Endothelial cell of umbilical vein (primary cell): Measurements from ENCODE around the gene FAM217A. TPM values are rescaled to one million over a fixed set of nuclear protein-coding genes. Genes with fewer than 3 reads are reported as not detected.
A peak's percentile ranks its signal among the peaks of the same experiment; 100 is the strongest.

Source experiments
- BruUV-seq: library from RNA; stranded (reverse); fragments of 400-500 nt; replicated peaks from 2 replicates; lab custom pipeline; 2021; lab: Mats Ljungman, UMichigan
- CTCF ChIA-PET: fragments of 300-600, 350-600 bp; sonication (Branson Sonifier 250); formaldehyde crosslinking; loops from one replicate; lab custom pipeline; 2021; ENCODE audit warnings: antibody characterized with exemption, inconsistent platforms; lab: Charles Lee
- POLR2A ChIA-PET: fragments of 300-600, 350-600 bp; sonication (Branson Sonifier 250); formaldehyde crosslinking; loops from one replicate; lab custom pipeline; 2021; ENCODE audit warnings: antibody characterized with exemption, inconsistent platforms; lab: Charles Lee
- DNase-seq: peaks from one replicate; pipeline ENCODE4 v3.0.0-alpha.2; 2011; ENCODE audit warnings: low read depth, low spot score
- FAIRE-seq: peaks from 2 replicates; lab custom pipeline; 2011; peaks lifted over from hg19 to GRCh38; lab: Jason Lieb, UNC
- H2AFZ ChIP-seq: 2 replicates; pipeline ENCODE4 v1.6.0; 2012; ENCODE audit warnings: low read depth, low read length, control low read depth, inconsistent platforms
- H3K27ac ChIP-seq: 2 replicates; pipeline ENCODE4 v1.5.1; 2011; ENCODE audit warnings: low read depth, mild to moderate bottlenecking, control low read depth, low read length, moderate library complexity; ENCODE audit not compliant: insufficient read depth
- H3K27me3 ChIP-seq, 2 experiments: 2 replicates each; pipeline versions ENCODE4 v1.6.0 to v1.6.1; 2011; ENCODE audit warnings: low read length in 2 of 2, mixed read lengths in 1 of 2; ENCODE audit not compliant: control insufficient read depth in 2 of 2, insufficient read depth in 2 of 2
- H3K36me3 ChIP-seq, 2 experiments: 2 replicates in 1 of 2; 3 replicates in 1 of 2; pipeline ENCODE4 v1.5.1; 2011; ENCODE audit warnings: low read length in 2 of 2, mild to moderate bottlenecking in 1 of 2, moderate library complexity in 1 of 2; ENCODE audit not compliant: control insufficient read depth in 2 of 2, insufficient read depth in 2 of 2; ENCODE audit errors: extremely low read depth in 1 of 2
- H3K4me1 ChIP-seq: 3 replicates; pipeline ENCODE4 v1.5.1; 2011; ENCODE audit warnings: mild to moderate bottlenecking, low read length; ENCODE audit not compliant: control insufficient read depth, insufficient read depth; ENCODE audit errors: extremely low read depth
- H3K4me2 ChIP-seq: 2 replicates; pipeline ENCODE4 v1.6.1; 2011; ENCODE audit warnings: low read length, control low read depth, mixed read lengths; ENCODE audit not compliant: insufficient read depth
- H3K4me3 ChIP-seq, 3 experiments: fragments of 200-600 bp in 1 of 3; sonication (generic), shearing (Covaris generic) in 1 of 3; replicated peaks in 1 of 3; 2 replicates each; pipeline ENCODE4 v1.5.1; 2011 to 2016; ENCODE audit warnings: control low read depth in 3 of 3, low read length in 3 of 3, mild to moderate bottlenecking in 2 of 3, inconsistent platforms in 1 of 3, low read depth in 1 of 3, moderate library complexity in 1 of 3; ENCODE audit not compliant: insufficient read depth in 1 of 3
- H3K79me2 ChIP-seq: 2 replicates; pipeline ENCODE4 v1.6.0; 2012; ENCODE audit warnings: low read length, inconsistent platforms; ENCODE audit not compliant: control insufficient read depth, insufficient read depth
- H3K9ac ChIP-seq: replicated peaks from 2 replicates; pipeline ENCODE3; 2011; ENCODE audit warnings: low read length, control low read depth; ENCODE audit not compliant: insufficient read depth; ENCODE audit errors: extremely low read depth
- H3K9me1 ChIP-seq: replicated peaks from 3 replicates; pipeline ENCODE4 v1.6.0; 2011; ENCODE audit warnings: mild to moderate bottlenecking, low read length; ENCODE audit not compliant: control insufficient read depth, insufficient read depth; ENCODE audit errors: extremely low read depth
- H3K9me3 ChIP-seq: replicated peaks from 2 replicates; pipeline ENCODE4 v1.5.1; 2012; ENCODE audit warnings: low read length, inconsistent platforms; ENCODE audit not compliant: control insufficient read depth, insufficient read depth
- H4K20me1 ChIP-seq: replicated peaks from 2 replicates; pipeline ENCODE3; 2011; ENCODE audit warnings: mild to moderate bottlenecking, low read length; ENCODE audit not compliant: control insufficient read depth, insufficient read depth; ENCODE audit errors: extremely low read depth
- EZH2 ChIP-seq: IDR thresholded peaks from 2 replicates; pipeline ENCODE4 v1.6.1; 2012; ENCODE audit warnings: borderline replicate concordance, low read depth, mild to moderate bottlenecking, moderate library complexity, low read length, inconsistent platforms; ENCODE audit not compliant: severe bottlenecking
- FOS ChIP-seq: IDR thresholded peaks from 2 replicates; pipeline ENCODE4 v1.6.1; 2011; ENCODE audit warnings: mild to moderate bottlenecking, low read length, moderate library complexity, borderline replicate concordance; ENCODE audit not compliant: insufficient read depth
- GATA2 ChIP-seq: IDR thresholded peaks from 2 replicates; pipeline ENCODE4 v1.7.0; 2011; ENCODE audit warnings: low read depth, mild to moderate bottlenecking, moderate library complexity, mixed read lengths, low read length; ENCODE audit not compliant: insufficient read length, insufficient read depth
- JUN ChIP-seq: IDR thresholded peaks from 2 replicates; pipeline ENCODE4 v1.6.1; 2011; ENCODE audit warnings: borderline replicate concordance, low read depth; ENCODE audit not compliant: insufficient read length, insufficient read depth
- POLR2A ChIP-seq: IDR thresholded peaks from 2 replicates; pipeline ENCODE4 v1.6.1; 2012; ENCODE audit warnings: low read depth, mild to moderate bottlenecking, control low read depth, low read length
- POLR2AphosphoS5 ChIP-seq: IDR thresholded peaks from 2 replicates; pipeline ENCODE4 v1.6.1; 2012; ENCODE audit warnings: low read depth, mild to moderate bottlenecking, control low read depth, low read length, moderate library complexity; ENCODE audit not compliant: insufficient read depth
- dilution Hi-C: fragments of 300-500 bp; cut with MboI; formaldehyde crosslinking; loops from one replicate; pipeline ENCODE4 v1.15.0; 2019; ENCODE audit warnings: low sequenced_read_pairs; ENCODE audit not compliant: extremely low pct_ligation_motif_present
- intact Hi-C: fragments of 100-400 bp; cut with micrococcal nuclease; formaldehyde crosslinking; loops from one replicate; pipeline ENCODE4 v1.10.0; 2022
- polyA plus RNA-seq, 4 experiments: library from polyadenylated mRNA; depleted of rRNA in 3 of 4; stranded (reverse) in 3 of 4; unstranded in 1 of 4; fragments of >200 nt; gene quantifications; 2 replicates each; pipeline versions ENCODE4 v1.2.1 to v1.2.3, GENCODE V29; 2011 to 2012; ENCODE audit warnings: missing spikeins in 1 of 4
- total RNA-seq: library from RNA; stranded (reverse); gene quantifications from 2 replicates; pipeline ENCODE4 v1.2.3, GENCODE V29; 2021
- TF ChIP-seq, protein P1 (sequence below), 2 donors: IDR thresholded peaks; 1 replicate in 1 of 2; 2 replicates in 1 of 2; pipeline ENCODE4 v1.5.1; 2011; ENCODE audit warnings: low read length in 2 of 2, mild to moderate bottlenecking in 2 of 2, moderate library complexity in 2 of 2, control low read depth in 1 of 2, inconsistent platforms in 1 of 2, low read depth in 1 of 2; ENCODE audit not compliant: insufficient read depth in 1 of 2; ENCODE audit errors: extremely low read depth in 1 of 2
- TF ChIP-seq, protein P2 (sequence below): IDR thresholded peaks from 2 replicates; pipeline ENCODE4 v1.6.1; 2011; ENCODE audit not compliant: insufficient read depth, insufficient read length

Gene FAM217A
- total and polyA plus RNA-seq, 2 donors (not counting 3 experiments of a cell fraction or from before 2014, with no cell fraction given): not detected

DNA sequence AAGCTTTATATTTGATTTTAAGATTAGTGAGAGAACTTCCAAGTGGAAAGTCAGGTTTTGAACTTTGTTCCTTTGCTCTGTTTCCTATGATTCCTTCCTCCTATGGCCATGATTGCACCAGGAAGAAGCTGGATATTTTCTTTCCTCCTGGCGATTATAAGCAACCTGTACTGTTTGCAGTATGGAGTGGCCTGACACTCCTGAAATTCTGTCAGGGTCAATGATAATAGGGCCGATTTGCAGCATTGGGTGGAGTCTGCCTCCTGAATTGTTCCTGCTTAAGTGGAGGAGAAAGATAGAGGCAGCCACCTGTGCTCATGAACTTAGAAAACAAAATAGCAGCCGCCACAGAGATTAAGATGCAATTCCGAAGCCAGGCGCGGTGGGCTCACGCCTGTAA lies 9.8 kb upstream of the FAM217A start:
- Histone ChIP-seq H3K36me3 (no peaks in the 10 kb centered on the region), H3K4me2 (no peak overlapping the region), H3K27ac (no peak overlapping the region), H3K27me3 (no peaks in the 10 kb centered on the region), H3K4me1 (no peaks in the 10 kb centered on the region), H2AFZ (no peak overlapping the region), H4K20me1 (no peaks in the 10 kb centered on the region), H3K9me1 (no peaks in the 10 kb centered on the region), H3K79me2 (no peaks in the 10 kb centered on the region), H3K4me3 (no peak overlapping the region), H3K9ac (no peak overlapping the region), H3K9me3 (no peaks in the 10 kb centered on the region)
- TF ChIP-seq POLR2A: no peak
- no peak for TF ChIP-seq JUN
- no peak for TF ChIP-seq FOS
- no peak for TF ChIP-seq POLR2AphosphoS5
- TF ChIP-seq, protein P1, sequence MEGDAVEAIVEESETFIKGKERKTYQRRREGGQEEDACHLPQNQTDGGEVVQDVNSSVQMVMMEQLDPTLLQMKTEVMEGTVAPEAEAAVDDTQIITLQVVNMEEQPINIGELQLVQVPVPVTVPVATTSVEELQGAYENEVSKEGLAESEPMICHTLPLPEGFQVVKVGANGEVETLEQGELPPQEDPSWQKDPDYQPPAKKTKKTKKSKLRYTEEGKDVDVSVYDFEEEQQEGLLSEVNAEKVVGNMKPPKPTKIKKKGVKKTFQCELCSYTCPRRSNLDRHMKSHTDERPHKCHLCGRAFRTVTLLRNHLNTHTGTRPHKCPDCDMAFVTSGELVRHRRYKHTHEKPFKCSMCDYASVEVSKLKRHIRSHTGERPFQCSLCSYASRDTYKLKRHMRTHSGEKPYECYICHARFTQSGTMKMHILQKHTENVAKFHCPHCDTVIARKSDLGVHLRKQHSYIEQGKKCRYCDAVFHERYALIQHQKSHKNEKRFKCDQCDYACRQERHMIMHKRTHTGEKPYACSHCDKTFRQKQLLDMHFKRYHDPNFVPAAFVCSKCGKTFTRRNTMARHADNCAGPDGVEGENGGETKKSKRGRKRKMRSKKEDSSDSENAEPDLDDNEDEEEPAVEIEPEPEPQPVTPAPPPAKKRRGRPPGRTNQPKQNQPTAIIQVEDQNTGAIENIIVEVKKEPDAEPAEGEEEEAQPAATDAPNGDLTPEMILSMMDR (IDR thresholded peaks at IDR 0.05; ENCODE audit: extremely low read depth in 1 of 2, insufficient read depth in 1 of 2, low read depth in 1 of 2, low read length in 2 of 2): no peak
- POLR2A ChIA-PET: no interaction called here
- no peak for FAIRE-seq
- dilution Hi-C loops: no loop called here
- CTCF ChIA-PET: no interaction called here
- DNase-seq: no peak
- BruUV-seq: no TSS peak
- intact Hi-C loops: no loop called here

DNA sequence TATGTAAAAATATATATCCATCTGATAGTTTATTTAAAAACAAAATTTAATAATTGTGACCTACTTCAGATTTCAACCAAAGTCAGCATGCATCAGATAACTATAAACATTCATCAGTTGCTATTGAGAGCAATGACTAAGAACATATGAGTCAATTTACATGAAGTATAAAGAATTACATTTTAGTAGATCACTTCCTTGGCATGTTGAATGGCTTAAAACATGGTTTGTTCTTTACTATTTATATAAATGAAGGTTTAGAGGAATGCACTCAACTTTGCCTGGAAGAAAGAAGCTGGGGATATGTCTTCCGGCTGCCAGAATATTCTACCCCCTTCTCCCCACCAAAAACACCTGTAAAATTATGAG lies 6.4 kb upstream of the FAM217A start:
- Histone ChIP-seq H3K27ac (no peak overlapping the region), H3K4me1 (no peaks in the 10 kb centered on the region), H4K20me1 (no peaks in the 10 kb centered on the region), H3K4me2 (no peak overlapping the region), H3K27me3 (no peaks in the 10 kb centered on the region), H2AFZ (no peak overlapping the region), H3K9me3 (no peaks in the 10 kb centered on the region), H3K36me3 (no peaks in the 10 kb centered on the region), H3K4me3 (no peak overlapping the region), H3K9ac (no peak overlapping the region), H3K79me2 (no peaks in the 10 kb centered on the region), H3K9me1 (no peaks in the 10 kb centered on the region)
- dilution Hi-C loops: no loop called here
- no peak for FAIRE-seq
- intact Hi-C loops: no loop called here
- DNase-seq: no peak
- TF ChIP-seq POLR2AphosphoS5: no peak
- TF ChIP-seq, protein P2, sequence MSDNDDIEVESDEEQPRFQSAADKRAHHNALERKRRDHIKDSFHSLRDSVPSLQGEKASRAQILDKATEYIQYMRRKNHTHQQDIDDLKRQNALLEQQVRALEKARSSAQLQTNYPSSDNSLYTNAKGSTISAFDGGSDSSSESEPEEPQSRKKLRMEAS: no peak
- peak; percentile 33 for TF ChIP-seq FOS
- TF ChIP-seq GATA2: no peak
- TF ChIP-seq, protein P1 (IDR thresholded peaks at IDR 0.05; ENCODE audit: extremely low read depth in 1 of 2, insufficient read depth in 1 of 2, low read depth in 1 of 2, low read length in 2 of 2): no peak
- TF ChIP-seq EZH2: no peak
- no peak for TF ChIP-seq POLR2A
- CTCF ChIA-PET: no interaction called here
- POLR2A ChIA-PET: no interaction called here
- BruUV-seq: no TSS peak
